Activated CD8-positive, alpha-beta memory T cell treated with anti-CD3 and anti-CD28 coated beads, Interleukin-2, amount 50 U/mL, for 4 hours (primary cell): ENCODE data around the gene SH3RF3.
"Not testable (repeated sequence)": the region's sequence is repeated elsewhere in the genome, so short reads cannot be mapped to it uniquely, and the experiment has no call there.

ENCODE experiments used
- DNase-seq: peaks from one replicate; pipeline ENCODE4 v3.0.0-alpha.2; 2020

SH3RF3 gene

GRCh38 chr2:109160714-109161440 lies 31.9 kb downstream of the SH3RF3 start:
- no peak for DNase-seq

- DNase-seq: not testable (repeated sequence)
These were observed 33.4 kb downstream of the SH3RF3 start for GRCh38 chr2:109162367-109162766.

- DNase-seq: no peak
These were observed 34.0 kb downstream of the SH3RF3 start for GRCh38 chr2:109162999-109163398.

- no peak for DNase-seq
These were observed 35.3 kb downstream of the SH3RF3 start for GRCh38 chr2:109164311-109164710.

GRCh38 chr2:109164739-109165221 lies 35.8 kb downstream of the SH3RF3 start:
- no peak for DNase-seq

- DNase-seq: no peak
These were observed 37.8 kb downstream of the SH3RF3 start for GRCh38 chr2:109166811-109167210.

GRCh38 chr2:109168086-109168485 lies 39.1 kb downstream of the SH3RF3 start:
- no peak for DNase-seq

- DNase-seq: no peak
These were observed 39.7 kb downstream of the SH3RF3 start for GRCh38 chr2:109168716-109169115.

- DNase-seq: no peak
These were observed 41.6 kb downstream of the SH3RF3 start for GRCh38 chr2:109170645-109171044.

- DNase-seq: no peak
These were observed 42.7 kb downstream of the SH3RF3 start for GRCh38 chr2:109171444-109172334.

GRCh38 chr2:109172556-109173105 lies 43.6 kb downstream of the SH3RF3 start:
- no peak for DNase-seq

GRCh38 chr2:109173311-109174171 lies 44.5 kb downstream of the SH3RF3 start:
- DNase-seq: no peak

- DNase-seq: no peak
These were observed 45.2 kb downstream of the SH3RF3 start for GRCh38 chr2:109174214-109174613.

GRCh38 chr2:109174626-109175349 lies 45.8 kb downstream of the SH3RF3 start:
- DNase-seq: no peak

GRCh38 chr2:109175350-109175678 lies 46.3 kb downstream of the SH3RF3 start:
- no peak for DNase-seq

GRCh38 chr2:109176928-109177327 lies 47.9 kb downstream of the SH3RF3 start:
- DNase-seq: no peak

- DNase-seq: no peak
These were observed 48.6 kb downstream of the SH3RF3 start for GRCh38 chr2:109177635-109178034.

- DNase-seq: no peak
These were observed 50.0 kb downstream of the SH3RF3 start for GRCh38 chr2:109178968-109179367.

GRCh38 chr2:109180786-109181185 lies 51.8 kb downstream of the SH3RF3 start:
- DNase-seq: no peak

- no peak for DNase-seq
These were observed 53.4 kb downstream of the SH3RF3 start for GRCh38 chr2:109182426-109182825.

- DNase-seq: no peak
These were observed 54.9 kb downstream of the SH3RF3 start for GRCh38 chr2:109183871-109184270.

- no peak for DNase-seq
These were observed 55.4 kb downstream of the SH3RF3 start for GRCh38 chr2:109184368-109184767.
